GM19372 (cell line): Measurements from ENCODE around the gene PLEKHB2.
"Not testable (repeated sequence)": the region's sequence is repeated elsewhere in the genome, so short reads cannot be mapped to it uniquely, and the experiment has no call there.

Source experiments
- ATAC-seq: cut with Tn5 transposase; IDR thresholded peaks from one replicate; pipeline ENCODE4 v1.9.1; 2021; ENCODE audit warnings: mild to moderate bottlenecking, low read depth, moderate library complexity; ENCODE audit not compliant: unreplicated experiment

PLEKHB2 gene

GRCh38 chr2:131105156-131105949, at the start of gene PLEKHB2:
Gene PLEKHB2, plus strand, starts transcription at chr2:131105336. Its CDS starts 15,606 bp downstream, at chr2:131120942.
- ATAC-seq = peak; percentile 72

- no peak for ATAC-seq
Measured at GRCh38 chr2:131056204-131056931, 48.8 kb upstream of the PLEKHB2 start.

GRCh38 chr2:131056932-131057287, 48.2 kb upstream of the PLEKHB2 start:
- no peak for ATAC-seq

GRCh38 chr2:131058214-131058843, 46.8 kb upstream of the PLEKHB2 start:
- ATAC-seq = no peak

- no peak for ATAC-seq
Measured at GRCh38 chr2:131058920-131059319, 46.2 kb upstream of the PLEKHB2 start.

GRCh38 chr2:131063501-131064283, 41.4 kb upstream of the PLEKHB2 start:
- ATAC-seq = no peak

GRCh38 chr2:131064589-131065512, 40.3 kb upstream of the PLEKHB2 start:
- no peak for ATAC-seq

- no peak for ATAC-seq
Measured at GRCh38 chr2:131067465-131068125, 37.5 kb upstream of the PLEKHB2 start.

GRCh38 chr2:131068172-131068571, 37.0 kb upstream of the PLEKHB2 start:
- ATAC-seq = not testable (repeated sequence)

GRCh38 chr2:131075578-131075977, 29.6 kb upstream of the PLEKHB2 start:
- not testable (repeated sequence) for ATAC-seq

- no peak for ATAC-seq
Measured at GRCh38 chr2:131076707-131077106, 28.4 kb upstream of the PLEKHB2 start.

GRCh38 chr2:131077182-131077846, 27.8 kb upstream of the PLEKHB2 start:
- no peak for ATAC-seq

- ATAC-seq = no peak
Measured at GRCh38 chr2:131077966-131078365, 27.2 kb upstream of the PLEKHB2 start.

GRCh38 chr2:131079931-131080330, 25.2 kb upstream of the PLEKHB2 start:
- ATAC-seq = not testable (repeated sequence)

- ATAC-seq = no peak
Measured at GRCh38 chr2:131081190-131081589, 23.9 kb upstream of the PLEKHB2 start.

- no peak for ATAC-seq
Measured at GRCh38 chr2:131085646-131086045, 19.5 kb upstream of the PLEKHB2 start.

- ATAC-seq = no peak
Measured at GRCh38 chr2:131092458-131093005, 12.6 kb upstream of the PLEKHB2 start.

- ATAC-seq = peak; percentile 78
Measured at GRCh38 chr2:131093006-131093695, 12.0 kb upstream of the PLEKHB2 start, which contains the start of gene FAM168B. Gene FAM168B, minus strand, starts transcription at chr2:131093460. Its CDS starts 10,814 bp downstream, at chr2:131082646.
